Esophagus squamous epithelium (tissue), 5 donors: Measurements from ENCODE around the gene SPEM3. TPM values are rescaled to one million over a fixed set of nuclear protein-coding genes. Genes with fewer than 3 reads are reported as not detected.

Experiments
- DNase-seq: peaks from one replicate; lab custom pipeline; 2025; lab: John Stamatoyannopoulos, UW
- H3K27ac ChIP-seq, 4 donors: fragments of 200-600 bp; sonication (generic); one replicate each; pipeline ENCODE4 v1.5.1; 2016 to 2019; ENCODE audit warnings: mild to moderate bottlenecking in 1 of 4
- H3K27me3 ChIP-seq, 4 donors: fragments of 200-600 bp; sonication (generic); 1 replicate in 3 of 4; 2 replicates in 1 of 4; pipeline versions ENCODE4 v1.5.1 to v1.6.0; 2017 to 2021; ENCODE audit warnings: antibody characterized with exemption in 1 of 4
- H3K36me3 ChIP-seq, 3 donors: fragments of 200-600 bp; sonication (generic); one replicate each; pipeline ENCODE4 v1.5.1; 2016 to 2019
- H3K4me1 ChIP-seq, 3 donors: fragments of 200-600 bp; sonication (generic); one replicate each; pipeline ENCODE4 v1.5.1; 2017 to 2019
- H3K4me3 ChIP-seq, 4 donors: fragments of 200-600 bp; sonication (generic); 1 replicate in 3 of 4; 2 replicates in 1 of 4; pipeline ENCODE4 v1.5.1; 2016 to 2019; ENCODE audit warnings: mild to moderate bottlenecking in 2 of 4, moderate library complexity in 1 of 4
- H3K9me3 ChIP-seq, 3 donors: fragments of 200-600 bp; sonication (generic); one replicate each; pipeline ENCODE4 v1.5.1; 2016 to 2019
- CTCF ChIP-seq, 6 experiments: fragments of 450-650 bp in 4 of 6; fragments of 200-600 bp in 2 of 6; sonication (generic) in 2 of 6; IDR thresholded peaks; one replicate each; pipeline ENCODE4 v1.5.1; 2016 to 2019; ENCODE audit warnings: antibody characterized with exemption in 6 of 6, mild to moderate bottlenecking in 4 of 6, moderate library complexity in 4 of 6
- POLR2A ChIP-seq, 4 donors: fragments of 450-650 bp; IDR thresholded peaks; one replicate each; pipeline ENCODE4 v1.6.1; 2017; ENCODE audit warnings: antibody characterized with exemption in 4 of 4, mild to moderate bottlenecking in 4 of 4, moderate library complexity in 3 of 4
- WGBS, 2 donors: methylation state at CpG; one replicate each; pipeline ENCODE4 v1.1.5; 2018; 5-methylcytosine and 5-hydroxymethylcytosine counted together
- intact Hi-C: fragments of 100-400 bp; cut with DNase I; formaldehyde crosslinking; loops from one replicate; pipeline ENCODE4 v1.15.0; 2022
- total RNA-seq, 4 donors: library from RNA; depleted of rRNA; stranded (reverse); fragments of >200 nt; gene quantifications; one replicate each; pipeline ENCODE4 v1.1.0, GENCODE V29; 2016
- donor health status: DM: yes; HTN: yes; CAD: no.

SPEM3 gene
- total RNA-seq, 4 donors from 2014 or later = not detected

GRCh38 chr17:7403727-7403976 is 25.0 kb upstream of the SPEM3 start:
- no peak for DNase-seq
- WGBS, 2 donors = 0% methylated on average over 7 of the region's 13 CpGs; no CpG with 5 or more reads in 1 of the 2 donors
- intact Hi-C loops = no loop called here
- Histone ChIP-seq H3K27me3 (peaks cover 0 to 10% (median 0%) of the 10 kb centered on the region in 4 donors), H3K4me3 (peak overlapping the region; percentile 43 to 92 (median 74)), H3K36me3 (peaks cover 0 to 4% (median 0%) of the 10 kb centered on the region in 3 donors), H3K4me1 (peaks cover 13 to 42% (median 26%) of the 10 kb centered on the region in 3 donors), H3K27ac (peak overlapping the region; percentile 85 to 95 (median 92)), H3K9me3 (no peaks in the 10 kb centered on the region)
- TF ChIP-seq POLR2A (IDR thresholded peaks at IDR 0.05) (no peak), CTCF (IDR thresholded peaks at IDR 0.05) (no peak)

- peak within 1 kb of the TSS; percentile 85 to 95 (median 92) for H3K27ac ChIP-seq
- peak within 1 kb of the TSS; percentile 43 to 92 (median 74) for H3K4me3 ChIP-seq
- peaks cover 0 to 9% (median 0%) of the 10 kb centered on the region in 3 donors for H3K36me3 ChIP-seq
- peak in 2 of 6 experiments; percentile 27 to 29 for TF ChIP-seq CTCF (IDR thresholded peaks at IDR 0.05)
- TF ChIP-seq POLR2A (IDR thresholded peaks at IDR 0.05) = peak in 3 of 4 donors; percentile 90 to 98 (median 97)
- no peaks in the 10 kb centered on the region for H3K9me3 ChIP-seq
- 1% methylated on average over 12 to 30 of the region's 49 CpGs for WGBS, 2 donors
- peaks cover 13 to 42% (median 26%) of the 10 kb centered on the region in 3 donors for H3K4me1 ChIP-seq
- intact Hi-C loops = no loop called here
- peak; percentile 95 for DNase-seq
- H3K27me3 ChIP-seq = peaks cover 0 to 10% (median 0%) of the 10 kb centered on the region in 4 donors
These were observed 24.5 kb upstream of the SPEM3 start, which contains the start of gene TMEM256 for GRCh38 chr17:7403977-7404736. Gene TMEM256, minus strand, starts transcription at chr17:7404097. Its CDS starts 13 bp downstream, at chr17:7404084.

- Histone ChIP-seq H3K9me3 (no peaks in the 10 kb centered on the region), H3K27ac (peak overlapping the region; percentile 85 to 95 (median 92)), H3K36me3 (peaks cover 0 to 16% (median 0%) of the 10 kb centered on the region in 3 donors), H3K4me1 (peaks cover 13 to 42% (median 26%) of the 10 kb centered on the region in 3 donors), H3K4me3 (peak overlapping the region; percentile 43 to 92 (median 74)), H3K27me3 (peaks cover 0 to 10% (median 0%) of the 10 kb centered on the region in 4 donors)
- DNase-seq = no peak
- no CpG with 5 or more reads among the region's 65 CpGs for WGBS, 2 donors
- intact Hi-C loops = no loop called here
- TF ChIP-seq POLR2A (IDR thresholded peaks at IDR 0.05) (peak in 2 of 4 donors; percentile 63 to 66), CTCF (IDR thresholded peaks at IDR 0.05) (no peak)
These were observed 23.8 kb upstream of the SPEM3 start for GRCh38 chr17:7404737-7405349.

- Histone ChIP-seq H3K4me3 (peak overlapping the region; percentile 43 to 92 (median 74)), H3K27ac (peak overlapping the region; percentile 85 to 95 (median 92)), H3K4me1 (peaks cover 13 to 42% (median 26%) of the 10 kb centered on the region in 3 donors), H3K27me3 (peaks cover 0 to 10% (median 0%) of the 10 kb centered on the region in 4 donors), H3K9me3 (no peaks in the 10 kb centered on the region), H3K36me3 (peaks cover 0 to 22% (median 0%) of the 10 kb centered on the region in 3 donors)
- DNase-seq = no peak
- intact Hi-C loops = no loop called here
- WGBS, 2 donors = 24% methylated on average over 13 of the region's 38 CpGs
- no peak for TF ChIP-seq POLR2A (IDR thresholded peaks at IDR 0.05)
- TF ChIP-seq CTCF (IDR thresholded peaks at IDR 0.05) = no peak
These were observed 23.1 kb upstream of the SPEM3 start for GRCh38 chr17:7405350-7406234.
